Measurements from ENCODE around the gene KLK13.
A peak's percentile ranks its signal among the peaks of the same experiment; 100 is the strongest.

GRCh38 chr19:51111606-51112005, 46.7 kb upstream of the KLK13 start:
- TF ChIP-seq, protein P1, sequence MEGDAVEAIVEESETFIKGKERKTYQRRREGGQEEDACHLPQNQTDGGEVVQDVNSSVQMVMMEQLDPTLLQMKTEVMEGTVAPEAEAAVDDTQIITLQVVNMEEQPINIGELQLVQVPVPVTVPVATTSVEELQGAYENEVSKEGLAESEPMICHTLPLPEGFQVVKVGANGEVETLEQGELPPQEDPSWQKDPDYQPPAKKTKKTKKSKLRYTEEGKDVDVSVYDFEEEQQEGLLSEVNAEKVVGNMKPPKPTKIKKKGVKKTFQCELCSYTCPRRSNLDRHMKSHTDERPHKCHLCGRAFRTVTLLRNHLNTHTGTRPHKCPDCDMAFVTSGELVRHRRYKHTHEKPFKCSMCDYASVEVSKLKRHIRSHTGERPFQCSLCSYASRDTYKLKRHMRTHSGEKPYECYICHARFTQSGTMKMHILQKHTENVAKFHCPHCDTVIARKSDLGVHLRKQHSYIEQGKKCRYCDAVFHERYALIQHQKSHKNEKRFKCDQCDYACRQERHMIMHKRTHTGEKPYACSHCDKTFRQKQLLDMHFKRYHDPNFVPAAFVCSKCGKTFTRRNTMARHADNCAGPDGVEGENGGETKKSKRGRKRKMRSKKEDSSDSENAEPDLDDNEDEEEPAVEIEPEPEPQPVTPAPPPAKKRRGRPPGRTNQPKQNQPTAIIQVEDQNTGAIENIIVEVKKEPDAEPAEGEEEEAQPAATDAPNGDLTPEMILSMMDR (IDR thresholded peaks at IDR 0.05 in 8 of 11, conservative IDR thresholded peaks at IDR 0.05 in 3 of 11), result peak in 3 of 11 experiments; percentile 8 to 22 (median 8)
- TF ChIP-seq POLR2A (IDR thresholded peaks at IDR 0.05) (no peak), POLR2AphosphoS5 (IDR thresholded peaks at IDR 0.05) (no peak)
